Measurements from ENCODE around the gene ZNF12. TPM values are rescaled to one million over a fixed set of nuclear protein-coding genes. Genes with fewer than 3 reads are reported as not detected.

ZNF12 gene
- total and polyA plus RNA-seq, 2 donors = 21.5 to 24.7 TPM

DNA sequence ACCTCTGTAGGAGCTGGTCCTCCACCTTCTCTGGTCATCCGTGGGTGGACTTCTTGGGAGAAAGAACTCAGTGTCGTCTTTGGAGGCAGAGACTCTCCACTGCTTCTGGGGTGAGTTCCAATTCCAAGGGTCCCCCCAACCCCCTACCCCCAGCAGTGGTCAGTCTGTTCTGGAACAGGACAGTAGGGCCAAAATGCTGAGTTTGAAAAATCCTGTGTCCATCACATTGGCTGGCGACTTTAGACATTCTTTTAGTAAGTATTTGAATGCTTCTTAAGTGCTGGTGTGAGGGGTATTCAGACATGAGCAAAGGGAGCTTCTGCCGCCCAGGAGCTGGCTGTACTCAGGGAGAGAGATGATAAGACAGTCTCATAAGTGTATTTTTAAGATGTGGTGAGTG lies 67.7 kb downstream of the ZNF12 start:
- Histone ChIP-seq H3K9me3 (ENCODE audit: control insufficient read depth in 2 of 2, insufficient read depth in 1 of 2, low read length in 1 of 2) (peaks cover 0 to 6% of the 10 kb centered on the region in 2 donors), H3K36me3 (ENCODE audit: control insufficient read depth in 2 of 2, insufficient read depth in 2 of 2, low read length in 1 of 2) (peaks cover 40 to 43% of the 10 kb centered on the region in 2 donors), H3K27me3 (ENCODE audit: control insufficient read depth in 2 of 2, insufficient read depth in 1 of 2, low read length in 1 of 2) (no peaks in the 10 kb centered on the region), H3K27ac (ENCODE audit: low read depth in 1 of 2, low read length in 1 of 2) (no peak overlapping the region), H3K4me3 (ENCODE audit: low read length in 2 of 2) (no peak overlapping the region), H3K4me1 (ENCODE audit: control insufficient read depth in 2 of 2, insufficient read depth in 2 of 2, low read length in 2 of 2) (peaks cover 13 to 18% of the 10 kb centered on the region in 2 donors)
- 97% methylated on average over 4 of the region's 4 CpGs for WGBS
- no peak for DNase-seq (ENCODE audit: low read depth in 6 of 9, low spot score in 9 of 9)

Other genes starting within 250 kb of the ZNF12 start
- gene KDELR2, start 222.8 kb downstream of the ZNF12 start, total RNA-seq = 21.9 TPM
- gene KDELR2, start 222.8 kb downstream of the ZNF12 start, polyA plus RNA-seq = 46.8 TPM
- 0.28 TPM for gene GRID2IP, start 155.5 kb downstream of the ZNF12 start, total RNA-seq
- 0.46 TPM for gene GRID2IP, start 155.5 kb downstream of the ZNF12 start, polyA plus RNA-seq
- 50.0 TPM for gene ZDHHC4, start 129.5 kb downstream of the ZNF12 start, total RNA-seq
- 38.2 TPM for gene ZDHHC4, start 129.5 kb downstream of the ZNF12 start, polyA plus RNA-seq
- gene INTS15, start 116.9 kb downstream of the ZNF12 start, total RNA-seq = 16.8 TPM
- 28.7 TPM for gene INTS15, start 116.9 kb downstream of the ZNF12 start, polyA plus RNA-seq
- 2.8 TPM for gene ZNF853, start 91.3 kb downstream of the ZNF12 start, total RNA-seq
- 3.3 TPM for gene ZNF853, start 91.3 kb downstream of the ZNF12 start, polyA plus RNA-seq
- gene ZNF316, start 69.6 kb downstream of the ZNF12 start, total RNA-seq = 8.0 TPM
- 40.3 TPM for gene ZNF316, start 69.6 kb downstream of the ZNF12 start, polyA plus RNA-seq
- gene RSPH10B2, start 47.2 kb upstream of the ZNF12 start, total RNA-seq = 0.14 TPM
- gene RSPH10B2, start 47.2 kb upstream of the ZNF12 start, polyA plus RNA-seq = 0.25 TPM
- gene CCZ1B, start 119.3 kb upstream of the ZNF12 start, total RNA-seq = 132 TPM
- 62.4 TPM for gene CCZ1B, start 119.3 kb upstream of the ZNF12 start, polyA plus RNA-seq

Data from thymus (tissue), 11 donors.